GM10266 (cell line): ENCODE measurements around the gene PLPP3.
"Not testable (repeated sequence)": the region's sequence is repeated elsewhere in the genome, so short reads cannot be mapped to it uniquely, and the experiment has no call there.

ENCODE experiments used
- DNase-seq: peaks from one replicate; pipeline ENCODE4 v3.0.0; 2012; ENCODE audit errors: extremely low spot score
- TF ChIP-seq, protein P1 (sequence below): IDR thresholded peaks from 2 replicates; pipeline ENCODE4 v1.5.1; 2012; ENCODE audit warnings: mild to moderate bottlenecking, low read depth; ENCODE audit not compliant: control insufficient read depth, insufficient read depth; ENCODE audit errors: missing control alignments

Gene PLPP3

DNA sequence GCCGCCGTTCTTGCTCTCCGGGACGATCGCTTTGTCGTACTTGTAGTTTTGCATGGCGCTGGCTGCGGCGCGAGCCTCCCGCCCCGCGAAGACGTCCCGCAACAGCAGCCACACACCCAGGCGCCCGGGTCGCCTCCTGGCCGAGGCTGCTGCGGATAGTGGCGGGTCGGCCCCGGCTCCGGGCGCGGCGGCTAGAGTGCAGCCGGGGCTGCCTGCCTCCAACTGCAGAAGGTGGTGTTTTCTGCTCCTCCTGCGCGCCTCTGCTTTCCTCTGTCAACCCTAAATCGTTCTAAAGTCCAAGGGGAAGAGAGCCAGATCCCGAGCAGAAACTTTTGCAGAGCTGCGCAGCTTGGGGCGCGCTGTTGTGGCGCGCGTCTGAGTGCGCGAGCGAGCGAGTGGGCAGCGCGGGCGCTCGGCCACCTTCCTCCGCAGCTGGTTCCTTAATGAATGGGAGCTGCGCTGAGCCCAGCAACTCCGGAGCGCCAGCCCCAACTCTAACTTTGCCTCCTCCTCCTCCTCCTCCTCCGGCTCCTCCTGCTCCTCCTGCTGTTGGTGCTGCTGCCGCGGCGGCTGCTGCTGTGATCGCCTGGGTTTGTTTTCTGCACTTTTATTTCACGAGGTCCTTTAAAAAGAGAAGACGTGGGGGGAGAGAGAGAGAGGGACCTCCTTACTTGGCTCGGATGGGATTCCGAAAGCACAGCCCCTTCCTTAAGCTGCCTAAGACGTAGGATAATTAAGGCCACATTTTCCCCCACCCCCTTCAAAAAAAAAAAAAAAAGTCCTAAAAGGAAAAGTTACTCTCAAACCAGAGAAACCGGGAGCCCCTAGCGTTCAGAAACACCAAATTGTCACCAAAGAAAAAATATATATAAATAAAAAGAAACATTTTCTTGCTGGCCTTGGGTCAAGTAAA lies at the start of gene PLPP3:
Gene PLPP3 (minus strand): TSS at position 601 of the 913 bp plus-strand sequence. CDS start 547 bp downstream, at position 54.
- peak; percentile 51 for DNase-seq

DNA sequence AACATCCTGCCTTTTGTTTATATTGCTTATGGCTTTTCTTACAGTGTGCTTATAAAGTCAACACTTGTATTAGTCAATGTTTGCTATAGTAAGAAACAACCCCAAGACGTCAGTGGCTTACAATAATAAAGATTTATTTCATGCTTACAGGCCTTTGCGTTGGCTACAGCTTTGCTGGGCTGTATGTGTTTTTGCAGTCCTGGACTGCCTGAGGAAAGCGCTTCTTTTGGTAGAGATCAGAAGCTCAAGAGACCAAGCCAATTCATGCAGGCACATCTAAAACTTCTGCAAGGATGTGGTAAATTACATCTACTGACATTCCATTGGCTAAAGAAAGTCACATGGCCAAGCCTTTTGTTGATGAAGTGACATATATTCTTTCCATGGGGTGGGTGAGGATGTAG lies 48.3 kb upstream of the PLPP3 start:
- DNase-seq = no peak
- TF ChIP-seq, protein P1, sequence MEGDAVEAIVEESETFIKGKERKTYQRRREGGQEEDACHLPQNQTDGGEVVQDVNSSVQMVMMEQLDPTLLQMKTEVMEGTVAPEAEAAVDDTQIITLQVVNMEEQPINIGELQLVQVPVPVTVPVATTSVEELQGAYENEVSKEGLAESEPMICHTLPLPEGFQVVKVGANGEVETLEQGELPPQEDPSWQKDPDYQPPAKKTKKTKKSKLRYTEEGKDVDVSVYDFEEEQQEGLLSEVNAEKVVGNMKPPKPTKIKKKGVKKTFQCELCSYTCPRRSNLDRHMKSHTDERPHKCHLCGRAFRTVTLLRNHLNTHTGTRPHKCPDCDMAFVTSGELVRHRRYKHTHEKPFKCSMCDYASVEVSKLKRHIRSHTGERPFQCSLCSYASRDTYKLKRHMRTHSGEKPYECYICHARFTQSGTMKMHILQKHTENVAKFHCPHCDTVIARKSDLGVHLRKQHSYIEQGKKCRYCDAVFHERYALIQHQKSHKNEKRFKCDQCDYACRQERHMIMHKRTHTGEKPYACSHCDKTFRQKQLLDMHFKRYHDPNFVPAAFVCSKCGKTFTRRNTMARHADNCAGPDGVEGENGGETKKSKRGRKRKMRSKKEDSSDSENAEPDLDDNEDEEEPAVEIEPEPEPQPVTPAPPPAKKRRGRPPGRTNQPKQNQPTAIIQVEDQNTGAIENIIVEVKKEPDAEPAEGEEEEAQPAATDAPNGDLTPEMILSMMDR = no peak

More for the DNA sequence above, at the start of gene PLPP3:
- TF ChIP-seq, protein P1 = no peak

- TF ChIP-seq, protein P1 = no peak
- DNase-seq = no peak
Measured at GRCh38 chr1:56627019-56627635, 47.8 kb upstream of the PLPP3 start.

DNA sequence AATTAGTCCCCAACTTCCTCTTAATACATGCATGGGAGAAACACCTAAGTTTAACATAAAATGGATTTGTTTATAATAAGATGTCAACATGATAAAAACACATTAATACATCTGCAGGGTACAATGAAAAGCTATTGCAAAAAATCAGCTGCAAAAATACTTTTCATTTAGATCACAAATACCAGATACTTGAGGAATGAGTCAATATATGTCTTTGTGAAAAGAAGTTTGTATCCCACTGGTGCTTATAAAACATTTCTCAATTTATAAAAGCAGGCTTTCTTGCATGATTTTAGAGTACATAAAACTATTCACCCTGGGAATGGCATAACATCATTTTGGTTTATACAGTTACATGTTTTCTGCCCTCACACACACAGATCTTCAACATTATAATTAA lies 47.2 kb upstream of the PLPP3 start:
- no peak for DNase-seq
- TF ChIP-seq, protein P1 = no peak

DNA sequence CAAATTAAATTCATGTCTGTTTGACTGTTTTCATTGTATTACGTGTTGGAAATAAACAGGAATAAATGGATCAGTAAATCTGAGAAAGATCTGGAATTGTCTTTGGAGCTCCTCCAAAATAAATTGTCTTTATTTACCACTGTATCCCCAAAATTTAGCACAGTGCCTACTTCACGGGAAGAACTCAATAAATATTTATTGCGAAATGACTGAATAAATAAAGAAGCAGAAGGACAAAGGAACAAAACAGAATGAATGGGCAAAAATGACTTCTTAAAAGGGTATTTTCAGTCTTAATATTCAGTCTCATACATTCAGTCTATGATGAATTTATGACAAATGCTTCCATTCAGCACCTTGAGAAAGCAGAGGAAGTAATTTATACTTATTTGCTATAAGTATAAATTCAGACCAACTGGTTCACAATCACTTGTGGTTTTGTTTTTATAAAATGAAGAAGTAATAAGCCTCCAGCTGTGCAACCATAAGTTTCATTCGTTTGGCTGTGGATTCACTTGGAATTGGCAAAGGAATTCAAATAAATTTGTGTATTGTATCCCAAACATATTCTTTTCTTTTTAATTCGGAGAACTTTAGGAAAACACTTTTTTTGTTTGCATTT lies 46.6 kb upstream of the PLPP3 start:
- DNase-seq = no peak
- TF ChIP-seq, protein P1 = no peak

DNA sequence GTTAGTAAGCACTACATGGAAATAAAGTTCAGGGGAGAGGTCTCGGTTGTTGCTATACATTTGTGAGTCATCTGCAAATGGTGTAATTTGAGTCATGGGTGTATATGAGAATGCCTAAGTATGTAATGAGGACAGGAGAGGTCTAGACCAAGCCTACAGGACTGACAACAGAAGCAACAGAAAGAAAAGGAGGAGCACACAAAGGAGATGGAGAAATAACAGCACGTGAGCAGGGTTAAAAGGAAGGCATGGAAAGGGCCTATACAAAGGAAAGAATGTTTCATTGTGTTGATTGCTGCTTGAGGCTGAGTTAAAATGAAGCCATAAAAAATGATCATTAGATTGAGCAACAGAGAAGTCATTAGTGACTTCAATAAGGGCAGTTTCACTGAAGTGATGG lies 37.8 kb upstream of the PLPP3 start:
- DNase-seq = no peak

GRCh38 chr1:56610770-56611169 lies 31.4 kb upstream of the PLPP3 start:
- DNase-seq = not testable (repeated sequence)

More for the DNA sequence above, 37.8 kb upstream of the PLPP3 start:
- TF ChIP-seq, protein P1 = no peak

- DNase-seq = not testable (repeated sequence)
Measured at GRCh38 chr1:56610097-56610496, 30.7 kb upstream of the PLPP3 start.

- DNase-seq = not testable (repeated sequence)
Measured at GRCh38 chr1:56595397-56596191, 16.2 kb upstream of the PLPP3 start.
